ENCODE data around the gene USP21. TPM values are rescaled to one million over a fixed set of nuclear protein-coding genes. Genes with fewer than 3 reads are reported as not detected.
"Not testable (repeated sequence)": the region's sequence is repeated elsewhere in the genome, so short reads cannot be mapped to it uniquely, and the experiment has no call there.

USP21 gene, protein sequence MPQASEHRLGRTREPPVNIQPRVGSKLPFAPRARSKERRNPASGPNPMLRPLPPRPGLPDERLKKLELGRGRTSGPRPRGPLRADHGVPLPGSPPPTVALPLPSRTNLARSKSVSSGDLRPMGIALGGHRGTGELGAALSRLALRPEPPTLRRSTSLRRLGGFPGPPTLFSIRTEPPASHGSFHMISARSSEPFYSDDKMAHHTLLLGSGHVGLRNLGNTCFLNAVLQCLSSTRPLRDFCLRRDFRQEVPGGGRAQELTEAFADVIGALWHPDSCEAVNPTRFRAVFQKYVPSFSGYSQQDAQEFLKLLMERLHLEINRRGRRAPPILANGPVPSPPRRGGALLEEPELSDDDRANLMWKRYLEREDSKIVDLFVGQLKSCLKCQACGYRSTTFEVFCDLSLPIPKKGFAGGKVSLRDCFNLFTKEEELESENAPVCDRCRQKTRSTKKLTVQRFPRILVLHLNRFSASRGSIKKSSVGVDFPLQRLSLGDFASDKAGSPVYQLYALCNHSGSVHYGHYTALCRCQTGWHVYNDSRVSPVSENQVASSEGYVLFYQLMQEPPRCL
- polyA plus RNA-seq, result 10 to 100 TPM; 13.2 to 26.7 (median 18.8) TPM

- H3K27ac ChIP-seq (ENCODE audit: low read depth, low read length), result no peak within 1 kb of the TSS
- WGBS, 3 donors, result 1 to 2% (median 2%) methylated on average over 49 to 60 of the region's 60 CpGs
These were observed at the start of gene USP21 for GRCh38 chr1:161159087-161159912. Gene USP21 (plus strand): TSS chr1:161159500. CDS start chr1:161160641, 1,141 bp downstream.

DNA sequence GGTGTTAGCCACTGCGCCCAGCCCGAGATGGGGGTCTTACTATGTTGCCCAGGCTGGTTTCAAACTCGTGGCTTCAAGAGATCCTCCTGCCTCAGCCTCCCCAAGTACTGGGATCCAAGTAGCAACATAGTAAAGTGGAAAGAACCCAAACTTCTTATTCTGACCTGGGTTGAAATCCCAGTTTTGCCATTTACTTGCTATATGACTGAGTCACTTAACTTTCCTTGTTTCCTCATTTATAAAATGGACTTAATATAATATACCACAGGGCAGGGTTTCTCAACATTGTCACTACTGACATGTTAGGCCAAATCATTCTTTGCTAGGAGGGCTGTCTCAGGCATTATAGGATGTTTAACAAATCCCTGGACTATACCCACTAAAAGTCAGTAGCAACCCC, 48.2 kb upstream of the USP21 start:
- WGBS, 3 donors, result 94 to 98% (median 95%) methylated on average over 3 of the region's 3 CpGs
- no peak overlapping the region for H3K27ac ChIP-seq (ENCODE audit: low read depth, low read length)

DNA sequence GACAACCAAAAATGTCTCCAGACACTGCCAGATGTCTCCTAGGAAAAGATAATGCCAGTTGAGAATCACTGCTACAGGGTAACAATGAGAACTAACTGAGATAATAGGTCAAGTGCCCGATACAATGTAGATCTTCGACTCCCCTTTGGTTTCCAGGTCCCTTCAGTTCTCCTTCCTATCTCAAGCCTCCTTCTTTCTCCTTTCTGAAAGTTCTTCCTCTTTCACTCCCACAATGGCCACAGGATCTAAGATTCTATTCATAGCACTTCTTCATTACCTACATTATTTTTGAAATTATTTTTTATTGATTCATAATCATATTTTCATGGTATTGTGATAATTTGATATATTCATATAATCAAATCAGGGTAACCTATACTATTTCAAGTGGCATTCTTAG, 47.8 kb upstream of the USP21 start:
- 58 to 94% (median 70%) methylated on average over 2 of the region's 2 CpGs for WGBS, 3 donors
- no peak overlapping the region for H3K27ac ChIP-seq (ENCODE audit: low read depth, low read length)

DNA sequence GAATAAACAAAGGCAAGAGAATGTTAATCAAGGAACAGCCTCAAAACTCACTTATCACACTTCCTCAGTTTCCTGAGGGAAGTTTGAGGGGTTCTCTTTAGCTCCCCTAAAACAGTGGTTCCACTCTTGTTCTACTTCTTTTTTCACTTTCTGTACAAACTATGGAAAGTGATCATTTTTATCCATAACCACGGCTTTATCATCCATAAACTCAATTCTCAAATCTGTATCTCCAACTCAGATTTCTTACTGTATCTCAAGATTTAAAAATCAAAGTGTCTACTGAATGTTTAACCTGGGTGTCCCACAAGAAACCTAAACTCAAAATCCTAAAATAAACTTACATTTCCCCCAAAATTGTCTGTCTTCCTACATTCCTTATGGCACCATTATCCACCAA, 45.4 kb upstream of the USP21 start:
- whole genome bisulfite sequencing, 3 donors, result 60 to 68% (median 64%) methylated on average over 1 of the region's 1 CpG
- H3K27ac ChIP-seq (ENCODE audit: low read depth, low read length), result no peak overlapping the region

- 74 to 78% (median 75%) methylated on average over 2 of the region's 2 CpGs for WGBS, 3 donors
- H3K27ac ChIP-seq (ENCODE audit: low read depth, low read length), result no peak overlapping the region
These were observed 44.7 kb upstream of the USP21 start for GRCh38 chr1:161114556-161114955.

DNA sequence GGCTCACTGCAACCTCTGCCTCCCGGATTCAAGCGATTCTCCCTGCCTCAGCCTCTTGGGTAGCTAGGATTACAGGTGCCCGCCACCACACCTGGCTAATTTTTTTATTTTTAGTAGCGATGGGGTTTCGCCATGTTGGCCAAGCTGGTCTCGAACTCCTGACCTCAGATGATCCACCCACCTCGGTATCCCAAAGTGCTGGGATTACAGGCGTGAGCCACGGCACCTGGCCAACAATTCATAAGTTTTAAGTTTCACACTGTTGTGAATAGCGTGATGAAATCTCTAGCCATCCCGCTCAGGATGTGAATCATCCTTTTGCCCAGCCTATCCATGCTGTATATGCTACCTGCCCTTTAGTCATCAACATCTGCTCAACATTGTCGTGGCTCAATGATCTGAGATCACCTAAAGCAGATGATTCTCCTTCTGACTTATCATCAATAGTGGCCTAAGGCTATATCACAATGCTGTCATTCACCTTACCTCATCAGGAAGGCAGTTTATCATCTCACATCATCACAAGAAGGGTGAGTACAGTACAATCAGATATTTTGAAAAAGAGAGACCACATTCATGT, 44.1 kb upstream of the USP21 start:
- WGBS, 3 donors, result 84 to 89% (median 88%) methylated on average over 12 of the region's 12 CpGs
- H3K27ac ChIP-seq (ENCODE audit: low read depth, low read length), result no peak overlapping the region

DNA sequence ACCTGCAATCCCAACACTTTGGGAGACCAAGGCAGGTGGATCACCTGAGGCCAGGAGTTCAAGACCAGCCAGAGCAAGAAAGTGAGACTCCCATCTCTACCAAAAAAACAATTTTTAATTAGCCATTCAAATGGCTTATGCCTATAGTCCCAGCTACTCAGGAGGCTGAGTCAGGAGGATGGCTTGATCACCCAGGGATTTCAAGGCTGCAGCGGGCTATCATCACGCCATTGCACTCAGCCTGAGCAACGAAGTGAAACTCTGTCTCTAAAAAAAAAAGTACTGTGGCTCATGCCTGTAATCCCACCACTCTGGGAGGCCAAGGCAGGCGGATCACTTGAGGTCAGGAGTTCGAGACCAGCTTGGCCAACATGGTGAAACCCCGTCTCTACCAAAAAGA, 43.3 kb upstream of the USP21 start:
- H3K27ac ChIP-seq (ENCODE audit: low read depth, low read length), result not testable (repeated sequence)
- WGBS, 3 donors, result 87 to 92% (median 89%) methylated on average over 6 of the region's 6 CpGs

DNA sequence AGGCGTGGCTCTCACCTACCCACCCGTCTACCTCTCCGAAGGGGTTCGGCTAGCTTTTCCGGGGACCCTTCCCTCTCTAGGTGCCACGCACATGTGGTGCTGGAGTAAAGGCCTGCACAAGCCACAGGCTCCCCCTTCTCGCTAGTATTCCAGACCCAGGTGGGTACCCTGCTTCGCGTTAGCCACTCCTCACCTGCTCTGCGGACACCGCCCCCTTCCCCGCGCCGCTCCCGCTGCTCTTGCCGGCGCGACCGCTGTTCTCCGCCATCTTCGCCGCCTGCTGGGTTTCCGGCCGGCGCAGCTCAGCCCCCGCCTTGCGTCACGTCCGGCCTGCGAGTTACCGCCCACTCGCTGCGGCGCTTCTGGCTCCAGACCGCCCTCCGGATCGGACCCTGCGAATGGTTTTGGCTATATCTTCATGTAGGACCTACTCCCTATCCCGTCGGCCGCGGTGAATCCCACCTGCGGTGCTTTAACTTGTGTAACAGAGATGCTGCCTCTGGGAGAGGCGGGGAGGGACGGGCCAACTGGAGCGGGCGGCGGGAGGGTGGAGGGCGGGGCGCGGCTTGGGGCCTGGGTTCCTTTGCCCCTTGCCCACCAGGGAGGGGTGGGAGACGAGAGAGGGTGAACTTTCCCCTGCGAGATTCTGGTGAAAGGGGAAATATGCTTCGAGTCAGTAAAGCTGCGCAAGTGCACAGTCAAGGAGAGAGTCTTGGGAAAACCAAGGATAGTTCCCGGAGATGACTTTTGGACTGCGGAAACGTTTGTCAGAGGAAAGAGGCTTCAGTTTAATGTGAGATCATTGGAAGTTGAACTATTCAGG, 41.3 kb upstream of the USP21 start, which contains the start of the genes NIT1 and PFDN2:
Gene NIT1 (plus strand): TSS at position 347 of the 823 bp plus-strand sequence. CDS start 72 bp downstream, at position 419.
Gene PFDN2 (minus strand): TSS at position 279 of the 823 bp plus-strand sequence. CDS start 11 bp downstream, at position 268.
- WGBS, 3 donors, result 0 to 1% (median 0%) methylated on average over 58 of the region's 58 CpGs
- peak within 1 kb of the TSS; percentile 48 for H3K27ac ChIP-seq (ENCODE audit: low read depth, low read length)

- WGBS, 3 donors, result 17 to 46% (median 42%) methylated on average over 10 of the region's 10 CpGs
- peak overlapping the region; percentile 48 for H3K27ac ChIP-seq (ENCODE audit: low read depth, low read length)
These were observed 40.0 kb upstream of the USP21 start for GRCh38 chr1:161119092-161119903.

DNA sequence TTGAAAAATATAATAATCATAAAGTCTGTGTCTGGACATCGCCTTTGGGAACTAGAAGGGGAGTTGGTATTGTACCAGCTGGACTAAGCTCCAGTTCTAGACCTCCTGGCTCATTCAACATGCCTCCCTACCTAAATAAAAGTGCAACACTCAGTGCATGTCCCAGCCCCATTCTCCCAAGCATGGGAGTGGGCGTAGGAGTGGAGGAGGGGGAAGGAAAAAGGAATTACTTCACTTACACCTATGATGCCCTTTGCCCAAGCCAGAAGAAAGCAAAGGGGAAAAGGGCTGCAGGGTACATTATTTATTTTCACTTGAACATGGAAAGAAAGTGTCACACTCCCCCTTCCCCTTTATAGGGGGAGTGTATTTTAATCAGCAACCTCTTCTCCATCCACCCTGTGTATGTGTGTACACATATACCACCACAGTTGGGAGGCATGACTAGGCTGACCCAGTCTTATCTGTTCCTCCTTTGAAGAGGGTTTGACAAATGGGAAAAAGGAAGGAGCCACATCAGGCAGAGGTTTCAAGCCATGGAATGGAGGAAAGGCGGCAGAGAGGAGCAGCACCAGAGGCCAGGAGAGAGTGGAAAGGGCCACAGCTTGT, 38.2 kb upstream of the USP21 start:
- no peak overlapping the region for H3K27ac ChIP-seq (ENCODE audit: low read depth, low read length)
- WGBS, 3 donors, result 80 to 91% (median 81%) methylated on average over 3 of the region's 3 CpGs

DNA sequence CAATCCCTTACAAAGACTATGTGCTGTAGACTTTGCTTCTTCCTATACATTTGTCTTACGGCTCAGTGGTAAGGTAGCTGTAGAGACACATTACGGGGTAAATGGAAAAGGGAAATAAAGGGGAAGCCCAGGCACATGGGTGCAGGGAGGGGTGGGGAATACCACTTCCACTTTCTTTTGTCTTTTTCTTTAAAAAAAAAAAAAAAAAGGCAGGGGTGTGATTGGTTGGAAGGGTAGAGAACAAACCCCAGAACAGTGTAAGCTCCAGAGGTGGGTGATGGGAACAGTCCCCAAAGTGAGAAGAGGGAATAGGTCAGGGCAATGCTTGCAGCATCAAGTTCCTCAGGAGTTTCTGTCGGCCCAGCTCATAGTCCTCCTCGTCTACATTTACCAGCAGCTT, 37.5 kb upstream of the USP21 start:
- WGBS, 3 donors, result 54 to 86% (median 69%) methylated on average over 4 of the region's 4 CpGs
- no peak overlapping the region for H3K27ac ChIP-seq (ENCODE audit: low read depth, low read length)

DNA sequence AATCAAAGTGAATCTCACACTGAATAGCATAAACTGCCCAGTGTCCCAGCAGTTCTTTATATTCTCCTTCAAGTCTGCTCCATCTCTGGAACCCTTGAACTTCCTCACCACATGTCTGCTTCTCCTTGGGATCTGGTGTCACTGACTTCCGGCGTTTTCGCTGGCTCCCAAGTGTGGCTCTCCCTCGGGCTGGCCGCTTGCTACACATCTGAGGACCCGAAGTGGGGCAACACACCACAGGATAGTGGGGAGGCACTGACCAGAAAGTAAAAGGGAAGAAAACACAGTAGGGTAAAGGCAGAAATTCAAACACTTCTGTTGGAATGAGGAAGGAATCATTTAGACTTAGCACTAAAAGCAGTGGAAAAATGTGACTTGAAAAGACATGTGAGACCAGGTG, 36.3 kb upstream of the USP21 start:
- 83 to 87% (median 85%) methylated on average over 6 of the region's 6 CpGs for WGBS, 3 donors
- H3K27ac ChIP-seq (ENCODE audit: low read depth, low read length), result no peak overlapping the region

DNA sequence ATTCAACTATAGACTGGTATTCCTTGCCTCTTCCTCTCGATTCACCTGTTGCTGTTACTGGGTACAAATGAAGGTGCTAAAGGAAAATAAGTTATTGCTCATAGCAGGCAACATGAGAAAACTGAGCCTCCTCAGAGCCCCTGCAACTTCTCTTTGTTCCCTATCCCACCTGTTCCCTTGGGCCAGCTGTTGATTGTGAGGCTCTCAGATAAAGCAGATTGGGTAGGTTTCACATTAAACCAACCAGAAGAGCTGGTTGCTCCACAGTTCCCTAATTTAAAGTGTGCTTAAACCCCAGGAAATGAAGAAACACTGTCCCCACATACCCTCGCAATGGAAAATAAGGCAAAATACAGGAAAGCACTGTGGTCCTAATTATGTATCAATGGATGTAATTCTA, 31.7 kb upstream of the USP21 start:
- H3K27ac ChIP-seq (ENCODE audit: low read depth, low read length), result no peak overlapping the region
- WGBS, 3 donors, result 67 to 92% (median 74%) methylated on average over 2 of the region's 2 CpGs

DNA sequence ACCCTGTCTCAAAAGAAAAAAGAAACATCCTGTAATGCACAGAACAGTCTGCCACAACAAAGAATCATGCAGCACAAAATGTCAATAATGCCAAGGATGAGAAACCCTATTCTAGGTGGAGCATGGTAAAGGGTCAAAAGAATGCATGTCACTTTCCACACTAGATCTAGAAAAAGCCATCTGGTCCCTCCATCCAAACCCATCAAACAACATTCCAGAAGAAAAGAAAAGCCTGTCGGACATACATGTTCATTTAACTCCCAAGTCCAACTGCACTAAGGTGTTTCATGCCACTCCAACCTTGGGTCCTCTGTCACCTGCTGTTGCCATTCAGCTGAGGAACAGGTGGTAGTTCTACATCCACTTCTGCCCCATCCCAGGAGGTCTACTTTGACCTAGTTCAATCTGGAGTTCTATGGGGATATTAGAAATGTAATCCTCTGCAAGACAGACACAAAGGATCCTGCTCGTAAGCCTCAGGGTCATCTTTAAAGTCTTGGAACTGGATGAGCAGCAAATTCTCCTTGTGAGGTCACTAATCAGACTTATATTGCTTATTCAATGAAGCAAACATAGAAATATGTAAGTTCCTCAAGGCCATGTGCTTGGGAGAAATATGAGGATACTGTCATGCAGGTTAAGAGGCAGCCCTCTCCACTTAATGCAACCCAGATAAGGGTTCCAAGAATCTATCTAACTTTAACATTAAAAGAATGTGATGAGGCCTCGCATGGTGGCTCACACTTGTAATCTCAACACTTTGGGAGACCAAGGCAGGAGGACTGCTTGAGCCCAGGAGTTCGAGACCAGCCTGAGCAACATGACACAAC, 30.5 kb upstream of the USP21 start:
- 82 to 98% (median 89%) methylated on average over 4 of the region's 4 CpGs for WGBS, 3 donors
- no peak overlapping the region for H3K27ac ChIP-seq (ENCODE audit: low read depth, low read length)

- WGBS, 3 donors, result 33 to 52% (median 42%) methylated on average over 1 of the region's 1 CpG
- no peak overlapping the region for H3K27ac ChIP-seq (ENCODE audit: low read depth, low read length)
These were observed 29.0 kb upstream of the USP21 start for GRCh38 chr1:161130266-161130665.

Measured in adipose tissue (tissue), 3 donors.